HepG2 (cell line): ENCODE measurements around the gene PDP2. TPM values are rescaled to one million over a fixed set of nuclear protein-coding genes. Genes with fewer than 3 reads are reported as not detected.
A peak's percentile ranks its signal among the peaks of the same experiment; 100 is the strongest.

Experiments used
- CC2D1A ChIP-seq: sonication (generic); formaldehyde crosslinking; IDR thresholded peaks from 2 replicates; pipeline ENCODE4 v1.8.1; 2023; ENCODE audit warnings: mild to moderate bottlenecking, missing genetic modification reagents
- CREM ChIP-seq, 2 experiments: sonication (generic) in 1 of 2; formaldehyde crosslinking in 1 of 2; IDR thresholded peaks; 2 replicates each; pipeline versions ENCODE4 v1.4.0 to v1.6.1; 2016 to 2020; ENCODE audit warnings: antibody characterized with exemption in 1 of 2, mild to moderate bottlenecking in 1 of 2, missing genetic modification reagents in 1 of 2
- GTF3A ChIP-seq: sonication (generic); formaldehyde crosslinking; conservative IDR thresholded peaks from 2 replicates; pipeline ENCODE4 v1.4.0; 2020; ENCODE audit warnings: mild to moderate bottlenecking, missing genetic modification reagents
- HIVEP1 ChIP-seq: sonication (generic); formaldehyde crosslinking; IDR thresholded peaks from 2 replicates; pipeline ENCODE4 v1.4.0; 2020; ENCODE audit warnings: mild to moderate bottlenecking, missing genetic modification reagents
- HNF4G ChIP-seq, 2 experiments: sonication (generic) in 1 of 2; formaldehyde crosslinking in 1 of 2; IDR thresholded peaks; 2 replicates each; pipeline versions ENCODE4 v1.4.0 to v1.6.1; 2011 to 2020; ENCODE audit warnings: borderline replicate concordance in 2 of 2, low read depth in 2 of 2, mild to moderate bottlenecking in 2 of 2, low read length in 1 of 2, missing genetic modification reagents in 1 of 2, moderate library complexity in 1 of 2
- KDM3A ChIP-seq: IDR thresholded peaks from 2 replicates; pipeline ENCODE4 v1.6.1; 2018; ENCODE audit warnings: low read depth, missing compliant biosample characterization
- KDM4B ChIP-seq: sonication (generic); formaldehyde crosslinking; IDR thresholded peaks from 2 replicates; pipeline ENCODE4 v1.4.0; 2020; ENCODE audit warnings: missing genetic modification reagents
- KMT2A ChIP-seq: sonication (generic); formaldehyde crosslinking; IDR thresholded peaks from 2 replicates; pipeline ENCODE4 v1.4.0; 2020; ENCODE audit warnings: missing genetic modification reagents
- LCORL ChIP-seq, 2 experiments: fragments of 450-650 bp in 1 of 2; sonication (generic) in 1 of 2; formaldehyde crosslinking in 1 of 2; IDR thresholded peaks; 2 replicates each; pipeline versions ENCODE4 v1.5.0 to v1.6.1; 2017 to 2020; ENCODE audit warnings: antibody characterized with exemption in 1 of 2, missing genetic modification reagents in 1 of 2
- NFKB2 ChIP-seq: sonication (generic); formaldehyde crosslinking; IDR thresholded peaks from 2 replicates; pipeline ENCODE4 v1.4.0; 2020; ENCODE audit warnings: missing genetic modification reagents, borderline replicate concordance
- PHF8 ChIP-seq: sonication (generic); formaldehyde crosslinking; IDR thresholded peaks from 2 replicates; pipeline ENCODE4 v1.5.0; 2020; ENCODE audit warnings: missing genetic modification reagents
- POGK ChIP-seq: sonication (generic); formaldehyde crosslinking; conservative IDR thresholded peaks from 2 replicates; pipeline ENCODE4 v1.8.0; 2022; ENCODE audit warnings: mild to moderate bottlenecking, moderate library complexity, missing genetic modification reagents
- TBX2 ChIP-seq: sonication (generic); formaldehyde crosslinking; IDR thresholded peaks from 2 replicates; pipeline ENCODE4 v1.5.0; 2020; ENCODE audit warnings: missing genetic modification reagents, mild to moderate bottlenecking, borderline replicate concordance
- ZGPAT ChIP-seq: IDR thresholded peaks from 2 replicates; pipeline ENCODE4 v1.6.1; 2016; ENCODE audit warnings: mild to moderate bottlenecking
- ZKSCAN5 ChIP-seq: sonication (generic); formaldehyde crosslinking; IDR thresholded peaks from 2 replicates; pipeline ENCODE4 v1.5.1; 2020; ENCODE audit warnings: mild to moderate bottlenecking, missing genetic modification reagents
- ZNF136 ChIP-seq: sonication (generic); formaldehyde crosslinking; IDR thresholded peaks from 2 replicates; pipeline ENCODE4 v1.8.1; 2022; ENCODE audit warnings: low read depth, mild to moderate bottlenecking, moderate library complexity, missing genetic modification reagents
- ZNF17 ChIP-seq: sonication (generic); formaldehyde crosslinking; IDR thresholded peaks from 2 replicates; pipeline ENCODE4 v1.5.0; 2020; ENCODE audit warnings: mild to moderate bottlenecking, missing genetic modification reagents
- ZNF414 ChIP-seq: sonication (generic); formaldehyde crosslinking; IDR thresholded peaks from 2 replicates; pipeline ENCODE4 v1.5.0; 2020; ENCODE audit warnings: missing genetic modification reagents
- ZNF512 ChIP-seq: sonication (generic); formaldehyde crosslinking; IDR thresholded peaks from 2 replicates; pipeline ENCODE4 v1.4.0; 2020; ENCODE audit warnings: mild to moderate bottlenecking, missing genetic modification reagents
- ZNF564 ChIP-seq: sonication (generic); formaldehyde crosslinking; IDR thresholded peaks from 2 replicates; pipeline ENCODE4 v1.8.1; 2023; ENCODE audit warnings: mild to moderate bottlenecking, missing genetic modification reagents
- ZNF761 ChIP-seq: sonication (generic); formaldehyde crosslinking; conservative IDR thresholded peaks from 2 replicates; pipeline ENCODE4 v1.4.0; 2020; ENCODE audit warnings: mild to moderate bottlenecking, missing genetic modification reagents
- polyA plus RNA-seq, 8 experiments: library from polyadenylated mRNA; depleted of rRNA in 3 of 8; stranded (reverse) in 7 of 8; unstranded in 1 of 8; fragments of >200 nt; fragmentation: Illumina TruSeq in 4 of 8; extraction: Trizol in 4 of 8; gene quantifications; 2 replicates each; pipeline versions ENCODE4 v1.2.1 to v1.2.3, GENCODE V29; 2011 to 2016; ENCODE audit warnings: low read depth in 4 of 8, missing spikeins in 1 of 8, mixed read lengths in 1 of 8; ENCODE audit not compliant: insufficient read depth in 1 of 8
- total RNA-seq, 5 experiments: library from RNA; depleted of rRNA; stranded (reverse); fragments of >200 nt; fragmentation: Illumina TruSeq; extraction: Trizol; gene quantifications; 2 replicates each; pipeline ENCODE4 v1.2.3, GENCODE V29; 2016; ENCODE audit warnings: low read depth in 1 of 5

The PDP2 gene
- total and polyA plus RNA-seq, 2 of the 13 experiments (the other 11 are each of a cell fraction or from before 2014, with no cell fraction given) = 12.8 to 15.8 TPM

GRCh38 chr16:66872943-66873684 lies 7.2 kb upstream of the PDP2 start (continued):
- TF ChIP-seq CREM (IDR thresholded peaks at IDR 0.05) = peak; percentile 38; the same call in 1 of the 2 replicates
- no peak for TF ChIP-seq CREM (CRISPR knock-in tag; IDR thresholded peaks at IDR 0.05)
- TF ChIP-seq ZNF761 (CRISPR knock-in tag) = peak; percentile 94
- 0 out of 2 replicates have a peak, but pooled peaks have one; percentile 45 for TF ChIP-seq ZNF414
- 0 out of 2 replicates have a peak, but pooled peaks have one; percentile 32 for TF ChIP-seq GTF3A (CRISPR knock-in tag)
- TF ChIP-seq HNF4G (IDR thresholded peaks at IDR 0.05; ENCODE audit: borderline replicate concordance, low read depth, low read length) = no peak
- 0 out of 2 replicates have a peak, but pooled peaks have one; percentile 27 for TF ChIP-seq HNF4G (CRISPR knock-in tag; IDR thresholded peaks at IDR 0.05; ENCODE audit: borderline replicate concordance, low read depth)
- peak; percentile 77; the same call in 1 of the 2 replicates for TF ChIP-seq HIVEP1 (CRISPR knock-in tag)
- TF ChIP-seq LCORL (IDR thresholded peaks at IDR 0.05) = no peak
- peak; percentile 81 for TF ChIP-seq LCORL (CRISPR knock-in tag; IDR thresholded peaks at IDR 0.05)
- 0 out of 2 replicates have a peak, but pooled peaks have one; percentile 46 for TF ChIP-seq KDM4B (CRISPR knock-in tag)
- peak; percentile 91 for TF ChIP-seq TBX2 (CRISPR knock-in tag)
- TF ChIP-seq ZNF17 (CRISPR knock-in tag) = no peak
- TF ChIP-seq KMT2A (CRISPR knock-in tag) = peak; percentile 68; the same call in 1 of the 2 replicates
- peak; percentile 52; the same call in 1 of the 2 replicates for TF ChIP-seq PHF8 (CRISPR knock-in tag)
- TF ChIP-seq POGK = peak; percentile 66; the same call in 1 of the 2 replicates
- TF ChIP-seq KDM3A (CRISPR knock-in tag) = peak; percentile 88; the same call in 1 of the 2 replicates
- TF ChIP-seq CC2D1A = no peak
- TF ChIP-seq ZNF512 (CRISPR knock-in tag) = peak; percentile 63; the same call in 1 of the 2 replicates
- no peak for TF ChIP-seq ZKSCAN5 (CRISPR knock-in tag)
- TF ChIP-seq NFKB2 = peak; percentile 90; the same call in 1 of the 2 replicates
- peak; percentile 78; the same call in 1 of the 2 replicates for TF ChIP-seq ZNF564 (CRISPR knock-in tag)
- peak; percentile 60; the same call in 1 of the 2 replicates for TF ChIP-seq ZGPAT
- TF ChIP-seq ZNF136 (CRISPR knock-in tag) = no peak
